HG03558 (cell line): ENCODE results near the gene AOAH.

Experiments
- ATAC-seq: cut with Tn5 transposase; IDR thresholded peaks from one replicate; pipeline ENCODE4 v1.9.1; 2021; ENCODE audit warnings: moderate number of reproducible peaks; ENCODE audit not compliant: unreplicated experiment; ENCODE audit errors: extremely low read depth

The AOAH gene

GRCh38 chr7:36606153-36606975 is 117.9 kb downstream of the AOAH start:
- no peak for ATAC-seq

- no peak for ATAC-seq
Observed at GRCh38 chr7:36605261-36606051, 118.8 kb downstream of the AOAH start.

GRCh38 chr7:36604806-36605205 is 119.5 kb downstream of the AOAH start:
- ATAC-seq, result no peak

GRCh38 chr7:36602934-36603887 is 121.1 kb downstream of the AOAH start:
- no peak for ATAC-seq

- no peak for ATAC-seq
Observed at GRCh38 chr7:36602511-36602910, 121.8 kb downstream of the AOAH start.

GRCh38 chr7:36601601-36602000 is 122.7 kb downstream of the AOAH start:
- no peak for ATAC-seq

GRCh38 chr7:36600869-36601530 is 123.3 kb downstream of the AOAH start:
- no peak for ATAC-seq

GRCh38 chr7:36600314-36600682 is 124.0 kb downstream of the AOAH start:
- ATAC-seq, result no peak

GRCh38 chr7:36599645-36600313 is 124.5 kb downstream of the AOAH start:
- no peak for ATAC-seq

GRCh38 chr7:36598054-36598674 is 126.1 kb downstream of the AOAH start:
- no peak for ATAC-seq

- ATAC-seq, result no peak
Observed at GRCh38 chr7:36597090-36597773, 127.1 kb downstream of the AOAH start.

GRCh38 chr7:36594445-36594844 is 129.8 kb downstream of the AOAH start:
- no peak for ATAC-seq

- ATAC-seq, result no peak
Observed at GRCh38 chr7:36591636-36592035, 132.7 kb downstream of the AOAH start.

GRCh38 chr7:36589391-36589790 is 134.9 kb downstream of the AOAH start:
- no peak for ATAC-seq

- ATAC-seq, result no peak
Observed at GRCh38 chr7:36583318-36583717, 141.0 kb downstream of the AOAH start.

GRCh38 chr7:36575832-36576231 is 148.5 kb downstream of the AOAH start:
- ATAC-seq, result no peak

GRCh38 chr7:36573066-36573465 is 151.2 kb downstream of the AOAH start:
- ATAC-seq, result no peak

GRCh38 chr7:36571190-36571560 is 153.1 kb downstream of the AOAH start:
- ATAC-seq, result no peak
